Measurements from ENCODE around the gene KIF3B. TPM values are rescaled to one million over a fixed set of nuclear protein-coding genes. Genes with fewer than 3 reads are reported as not detected.

KIF3B gene
- total and polyA plus RNA-seq, 10 of the 15 experiments (the other 5 are each of a cell fraction or from before 2014, with no cell fraction given) = 7.4 to 37.3 (median 25.9) TPM

DNA sequence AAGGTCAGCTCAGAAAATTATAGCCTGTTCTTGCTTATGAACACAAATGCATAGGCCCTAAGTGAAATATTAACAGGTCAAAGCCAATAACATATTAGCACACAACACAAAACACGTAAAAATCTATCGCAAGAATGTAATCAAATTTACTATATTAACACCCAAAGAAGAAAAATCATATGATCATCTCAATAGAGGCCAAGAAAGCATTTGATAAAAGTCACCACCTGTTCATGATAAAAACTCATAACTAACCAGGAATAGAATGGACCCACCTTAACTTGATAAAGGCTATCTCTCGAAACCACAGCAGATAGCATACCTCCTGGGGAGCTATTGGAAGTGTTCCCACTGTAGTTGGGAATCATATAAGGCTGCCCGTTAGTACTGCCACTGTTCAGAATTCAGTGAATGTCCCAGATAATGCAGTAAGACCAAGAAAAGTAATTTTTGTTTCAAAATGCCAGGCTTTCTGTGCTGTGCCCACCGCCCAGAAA, 48.2 kb upstream of the KIF3B start:
- no peaks in the 10 kb centered on the region for H4K20me1 ChIP-seq (ENCODE audit: control insufficient read depth, insufficient read depth)
- peaks cover 10% of the 10 kb centered on the region; the same call in 1 of the 2 replicates for H3K4me1 ChIP-seq (ENCODE audit: control insufficient read depth, insufficient read depth, low read length)
- WGBS (ENCODE audit: insufficient coverage, insufficient replicate concordance, low lambda C conversion rate, missing lambda C conversion rate) = over 99% methylated on average over 5 of the region's 5 CpGs
- H3K27me3 ChIP-seq (replicated peaks in 1 of 2; ENCODE audit: control insufficient read depth in 2 of 2, insufficient read depth in 2 of 2, low read length in 1 of 2) = no peaks in the 10 kb centered on the region
- DNase-seq (ENCODE audit: low read depth, low spot score) = no peak
- H3K4me3 ChIP-seq = no peak overlapping the region
- H3K9me3 ChIP-seq (replicated peaks; ENCODE audit: control insufficient read depth, insufficient read depth, low read length) = no peaks in the 10 kb centered on the region
- no peak overlapping the region for H3K9ac ChIP-seq (ENCODE audit: control insufficient read depth, insufficient read depth, low read length)
- ATAC-seq = no peak
- POLR2A ChIA-PET = no interaction called here
- no peak for TF ChIP-seq NFYA (IDR thresholded peaks at IDR 0.05; ENCODE audit: borderline replicate concordance, low read depth, low read length)
- no peak for TF ChIP-seq ZBTB4 (CRISPR knock-in tag; IDR thresholded peaks at IDR 0.05)
- no peak for TF ChIP-seq ZNF24 (IDR thresholded peaks at IDR 0.05)
- TF ChIP-seq STAT3 (IDR thresholded peaks at IDR 0.05; ENCODE audit: low read depth, low read length) = no peak
- TF ChIP-seq ATF7 (IDR thresholded peaks at IDR 0.05; ENCODE audit: low read depth) = no peak
- H3K79me2 ChIP-seq (ENCODE audit: control insufficient read depth, insufficient read depth, low read length) = no peaks in the 10 kb centered on the region
- peaks cover 18 to 27% of the 10 kb centered on the region in 2 experiments for H3K36me3 ChIP-seq (ENCODE audit: control insufficient read depth in 2 of 2, insufficient read depth in 2 of 2, low read length in 1 of 2)
- H3K27ac ChIP-seq (ENCODE audit: control insufficient read depth, insufficient read depth) = no peak overlapping the region
- CTCF ChIA-PET = no interaction called here
- H3K4me2 ChIP-seq (ENCODE audit: control insufficient read depth, insufficient read depth) = no peak overlapping the region
- in situ Hi-C loops (cut with MboI) = no loop called here
- intact Hi-C loops (cut with micrococcal nuclease; ENCODE audit: unreplicated experiment) = no loop called here
- H2AFZ ChIP-seq (ENCODE audit: control insufficient read depth, low read depth, low read length) = no peak overlapping the region
- RAD21 ChIA-PET (ENCODE audit: unreplicated experiment) = no interaction called here
- SMC1A ChIA-PET (ENCODE audit: uncharacterized antibody, unreplicated experiment) = interaction anchor here (1.1 kb wide), 2 partner anchors 11 to 55 kb away, joined by 3 read pairs; no protein-coding TSS in a partner anchor
- FAIRE-seq = no peak
- BruUV-seq (replicated peaks) = no TSS peak
